ENCODE measurements around the gene NFIX. TPM values are rescaled to one million over a fixed set of nuclear protein-coding genes. Genes with fewer than 3 reads are reported as not detected.
A peak's percentile ranks its signal among the peaks of the same experiment; 100 is the strongest.

Gene NFIX
- total RNA-seq (4.8 and 5.6 TPM in 2 replicates), polyA plus RNA-seq (0.45 and 0.69 TPM in 2 replicates), polyA minus RNA-seq (1.8 and 8.9 TPM in 2 replicates)
- 1.8 TPM for total RNA-seq (2013)

- ChIA-PET CTCF (interaction anchor here (0.6 kb wide), 1 partner anchor 149 kb away, joined by 4 read pairs; no protein-coding TSS in a partner anchor), POLR2A (no interaction called here)
- Mint-ChIP-seq H3K4me1 (peaks cover 17% of the 10 kb centered on the region), H3K27me3 (peaks cover 24% of the 10 kb centered on the region), H3K4me3 (peak within 1 kb of the TSS; percentile 98), H3K9me3 (ENCODE audit: insufficient read depth) (no peaks in the 10 kb centered on the region), H3K27ac (peak within 1 kb of the TSS; percentile 88)
- Histone ChIP-seq H3K9ac (ENCODE audit: low read length) (peak within 1 kb of the TSS; percentile 70), H3K4me2 (replicated peaks; ENCODE audit: low read depth, low read length, poor library complexity, severe bottlenecking) (peak within 1 kb of the TSS; percentile 95), H3K4me3 (ENCODE audit: control extremely low read depth in 1 of 5, extremely low read depth in 1 of 5, insufficient read depth in 1 of 5, low read depth in 2 of 5, low read length in 4 of 5) (peak within 1 kb of the TSS; percentile 31 to 65 (median 60)), H4K20me1 (ENCODE audit: control insufficient read depth, insufficient read depth, low read length, poor library complexity, severe bottlenecking) (no peaks in the 10 kb centered on the region), H3K4me1 (ENCODE audit: control insufficient read depth in 2 of 2, insufficient read depth in 2 of 2, low read length in 2 of 2) (peaks cover 10 to 11% of the 10 kb centered on the region in 2 donors), H3K9me3 (ENCODE audit: control extremely low read depth in 1 of 3, control insufficient read depth in 2 of 3, insufficient read depth in 1 of 3, low read length in 2 of 3) (peaks cover 0 to 2% (median 0%) of the 10 kb centered on the region in 3 donors), H3K36me3 (replicated peaks in 1 of 2; ENCODE audit: control extremely low read depth in 1 of 2, control insufficient read depth in 1 of 2, extremely low read depth in 1 of 2, insufficient read depth in 2 of 2, low read length in 1 of 2) (no peaks in the 10 kb centered on the region), H3K27me3 (replicated peaks in 1 of 4; ENCODE audit: control extremely low read depth in 1 of 4, control insufficient read depth in 3 of 4, insufficient read depth in 4 of 4, low read length in 3 of 4) (peaks cover 0 to 24% (median 4%) of the 10 kb centered on the region in 4 experiments), H3K27ac (ENCODE audit: low read length in 2 of 2) (no peak within 1 kb of the TSS), H2AFZ (ENCODE audit: insufficient read depth, low read depth, low read length, poor library complexity, severe bottlenecking) (peak within 1 kb of the TSS; percentile 83), H3K79me2 (ENCODE audit: control insufficient read depth, insufficient read depth, low read length) (no peaks in the 10 kb centered on the region)
- 10% methylated on average over 60 of the region's 84 CpGs for WGBS (ENCODE audit: insufficient coverage)
- TF ChIP-seq CTCF (IDR thresholded peaks at IDR 0.05) = no peak
- TF ChIP-seq EZH2 (IDR thresholded peaks at IDR 0.05; ENCODE audit: borderline replicate concordance, insufficient read depth, low read depth, low read length, poor library complexity, severe bottlenecking) = no peak
- peak; percentile 76 for DNase-seq
- peak; percentile 72 for ATAC-seq (ENCODE audit: low read depth)
- intact Hi-C loops (cut with micrococcal nuclease) = loop anchor here (5.0 kb wide), 1 partner anchor 1228 kb away; the partner anchor contains the start of gene ZNF441
Observed at GRCh38 chr19:12994701-12995595, at the start of gene NFIX. Gene NFIX, plus strand, starts transcription at chr19:12995475. Its CDS starts 363 bp downstream, at chr19:12995838.
